ENCODE data around the gene TBC1D22A. TPM values are rescaled to one million over a fixed set of nuclear protein-coding genes. Genes with fewer than 3 reads are reported as not detected.

Gene TBC1D22A
- total and polyA plus RNA-seq, 2 donors (not counting 3 experiments of a cell fraction or from before 2014, with no cell fraction given): 26.1 to 32.4 TPM

- Histone ChIP-seq H3K27ac (ENCODE audit: insufficient read depth, low read depth, low read length) (no peak overlapping the region), H3K36me3 (ENCODE audit: control insufficient read depth in 2 of 2, extremely low read depth in 1 of 2, insufficient read depth in 2 of 2, low read length in 2 of 2) (no peaks in the 10 kb centered on the region), H3K4me3 (replicated peaks in 1 of 3; ENCODE audit: insufficient read depth in 1 of 3, low read depth in 1 of 3, low read length in 3 of 3) (no peak overlapping the region), H3K27me3 (ENCODE audit: control insufficient read depth in 2 of 2, insufficient read depth in 2 of 2, low read length in 2 of 2) (no peaks in the 10 kb centered on the region), H3K79me2 (ENCODE audit: control insufficient read depth, insufficient read depth, low read length) (no peaks in the 10 kb centered on the region), H3K9ac (replicated peaks; ENCODE audit: extremely low read depth, insufficient read depth, low read length) (no peak overlapping the region), H4K20me1 (replicated peaks; ENCODE audit: control insufficient read depth, extremely low read depth, insufficient read depth, low read length) (no peaks in the 10 kb centered on the region), H2AFZ (ENCODE audit: low read depth, low read length) (no peak overlapping the region), H3K4me1 (ENCODE audit: control insufficient read depth, extremely low read depth, insufficient read depth, low read length) (peaks cover 11% of the 10 kb centered on the region), H3K9me1 (replicated peaks; ENCODE audit: control insufficient read depth, extremely low read depth, insufficient read depth, low read length) (no peaks in the 10 kb centered on the region), H3K4me2 (ENCODE audit: insufficient read depth, low read length) (no peak overlapping the region), H3K9me3 (replicated peaks; ENCODE audit: control insufficient read depth, insufficient read depth, low read length) (no peaks in the 10 kb centered on the region)
- CTCF ChIA-PET: interaction anchor here (3.1 kb wide), 1 partner anchor 13 kb away, joined by 12 read pairs; no protein-coding TSS in a partner anchor
- intact Hi-C loops (cut with micrococcal nuclease): no loop called here
- BruUV-seq (replicated peaks): no TSS peak
- FAIRE-seq: no peak
- dilution Hi-C loops (cut with MboI; ENCODE audit: extremely low pct_ligation_motif_present, low sequenced_read_pairs): no loop called here
- DNase-seq (ENCODE audit: low read depth, low spot score): no peak
- TF ChIP-seq POLR2AphosphoS5 (IDR thresholded peaks at IDR 0.05; ENCODE audit: insufficient read depth, low read depth, low read length): no peak
- no peak for TF ChIP-seq MYC (IDR thresholded peaks at IDR 0.05; ENCODE audit: low read depth, low read length)
- no peak for TF ChIP-seq POLR2A (IDR thresholded peaks at IDR 0.05; ENCODE audit: low read depth, low read length)
- TF ChIP-seq JUN (IDR thresholded peaks at IDR 0.05; ENCODE audit: borderline replicate concordance, insufficient read depth, insufficient read length, low read depth): no peak
- no peak for TF ChIP-seq MAX (IDR thresholded peaks at IDR 0.05; ENCODE audit: insufficient read depth, insufficient read length)
- TF ChIP-seq CTCF (IDR thresholded peaks at IDR 0.05; ENCODE audit: extremely low read depth in 1 of 2, insufficient read depth in 1 of 2, low read depth in 1 of 2, low read length in 2 of 2): no peak
- no peak for TF ChIP-seq GATA2 (IDR thresholded peaks at IDR 0.05; ENCODE audit: insufficient read depth, insufficient read length, low read depth, low read length)
- TF ChIP-seq FOS (IDR thresholded peaks at IDR 0.05; ENCODE audit: borderline replicate concordance, insufficient read depth, low read length): no peak
- POLR2A ChIA-PET: no interaction called here
Measured at GRCh38 chr22:46858181-46858771, 95.8 kb downstream of the TBC1D22A start.
